Neuronal stem cell (in vitro differentiated cells): Measurements from ENCODE around the gene SUGCT.
"Not testable (repeated sequence)": the region's sequence is repeated elsewhere in the genome, so short reads cannot be mapped to it uniquely, and the experiment has no call there.

ENCODE experiments used
- DNase-seq: peaks from one replicate; pipeline ENCODE4 v3.0.0-alpha.2; 2013; ENCODE audit warnings: low spot score
- H2AFZ ChIP-seq: one replicate; pipeline ENCODE4 v1.6.1; 2013; ENCODE audit warnings: mild to moderate bottlenecking, low read length, inconsistent platforms
- H2AK5ac ChIP-seq: 2 replicates; pipeline ENCODE4 v1.6.1; 2013; ENCODE audit warnings: low read depth, mild to moderate bottlenecking, inconsistent platforms, low read length, moderate library complexity, mixed read lengths
- H2BK120ac ChIP-seq: 2 replicates; pipeline ENCODE4 v1.6.1; 2013; ENCODE audit warnings: low read depth, mild to moderate bottlenecking, inconsistent platforms, low read length, moderate library complexity, mixed read lengths
- H2BK12ac ChIP-seq: one replicate; pipeline ENCODE4 v1.6.1; 2013; ENCODE audit warnings: low read length, inconsistent platforms
- H2BK15ac ChIP-seq: 2 replicates; pipeline ENCODE4 v1.6.1; 2013; ENCODE audit warnings: mild to moderate bottlenecking, low read length, inconsistent platforms, mixed read lengths
- H2BK5ac ChIP-seq: one replicate; pipeline ENCODE4 v1.6.1; 2013; ENCODE audit warnings: inconsistent platforms, mild to moderate bottlenecking, low read length, moderate library complexity
- H3K14ac ChIP-seq: one replicate; pipeline ENCODE4 v1.6.1; 2013; ENCODE audit warnings: low read length, inconsistent platforms
- H3K18ac ChIP-seq: 2 replicates; pipeline ENCODE4 v1.6.1; 2013; ENCODE audit warnings: low read length, inconsistent platforms
- H3K23ac ChIP-seq: 2 replicates; pipeline ENCODE4 v1.6.1; 2013; ENCODE audit warnings: low read depth, mild to moderate bottlenecking, mixed read lengths, low read length, inconsistent platforms; ENCODE audit not compliant: poor library complexity
- H3K27ac ChIP-seq: replicated peaks from 3 replicates; pipeline ENCODE4 v1.5.1; 2013; ENCODE audit warnings: low read length, inconsistent platforms
- H3K27me3 ChIP-seq, 3 experiments: 2 replicates each; pipeline ENCODE4 v1.6.1; 2013; ENCODE audit warnings: low read length in 3 of 3, mild to moderate bottlenecking in 2 of 3, inconsistent platforms in 1 of 3, low read depth in 1 of 3, mixed read lengths in 1 of 3, moderate library complexity in 1 of 3; ENCODE audit not compliant: control insufficient read depth in 3 of 3, insufficient read depth in 3 of 3
- H3K36me3 ChIP-seq, 2 donors: replicated peaks in 1 of 2; 2 replicates each; pipeline ENCODE4 v1.6.1; 2013; ENCODE audit warnings: low read length in 2 of 2; ENCODE audit not compliant: control insufficient read depth in 2 of 2, insufficient read depth in 2 of 2
- H3K4ac ChIP-seq: 2 replicates; pipeline ENCODE4 v1.6.1; 2013; ENCODE audit warnings: inconsistent platforms, mild to moderate bottlenecking, low read length, moderate library complexity
- H3K4me1 ChIP-seq, 2 donors: 1 replicate in 1 of 2; 2 replicates in 1 of 2; pipeline ENCODE4 v1.6.1; 2013; ENCODE audit warnings: low read length in 2 of 2, low read depth in 1 of 2; ENCODE audit not compliant: control insufficient read depth in 2 of 2, insufficient read depth in 1 of 2
- H3K4me2 ChIP-seq: one replicate; pipeline ENCODE4 v1.6.1; 2013; ENCODE audit warnings: mild to moderate bottlenecking, low read length, inconsistent platforms; ENCODE audit not compliant: insufficient read depth, poor library complexity, severe bottlenecking
- H3K4me3 ChIP-seq, 2 donors: 2 replicates each; pipeline ENCODE4 v1.5.1; 2013; ENCODE audit warnings: low read length in 2 of 2, mild to moderate bottlenecking in 2 of 2, inconsistent platforms in 1 of 2, moderate library complexity in 1 of 2
- H3K79me1 ChIP-seq: one replicate; pipeline ENCODE4 v1.6.1; 2013; ENCODE audit warnings: low read depth, mild to moderate bottlenecking, inconsistent platforms, low read length, moderate library complexity
- H3K9ac ChIP-seq: one replicate; pipeline ENCODE4 v1.6.1; 2013; ENCODE audit warnings: mild to moderate bottlenecking, low read depth, low read length, inconsistent platforms; ENCODE audit not compliant: poor library complexity
- H3K9me3 ChIP-seq, 2 donors: replicated peaks in 1 of 2; 2 replicates each; pipeline versions ENCODE3 to v1.6.1; 2013; ENCODE audit warnings: low read length in 2 of 2, mild to moderate bottlenecking in 2 of 2, inconsistent platforms in 1 of 2, low read depth in 1 of 2, mixed read lengths in 1 of 2, moderate library complexity in 1 of 2; ENCODE audit not compliant: control insufficient read depth in 2 of 2, insufficient read depth in 1 of 2
- H4K8ac ChIP-seq: one replicate; pipeline ENCODE4 v1.6.1; 2013; ENCODE audit warnings: low read depth, mild to moderate bottlenecking, inconsistent platforms, low read length, moderate library complexity
- H4K91ac ChIP-seq: one replicate; pipeline ENCODE4 v1.6.1; 2013; ENCODE audit warnings: low read length, low read depth, mild to moderate bottlenecking, inconsistent platforms; ENCODE audit not compliant: poor library complexity
- WGBS, 2 donors: extraction: QIAGEN DNeasy Blood & Tissue Kit; methylation state at CpG; one replicate each; pipeline ENCODE4 v1.1.7; 2013; ENCODE audit warnings: missing lambda C conversion rate in 2 of 2, mixed read lengths in 1 of 2; ENCODE audit not compliant: insufficient read length in 2 of 2, insufficient replicate concordance in 1 of 2; ENCODE audit errors: extremely low coverage in 2 of 2; 5-methylcytosine and 5-hydroxymethylcytosine counted together

The SUGCT gene

DNA sequence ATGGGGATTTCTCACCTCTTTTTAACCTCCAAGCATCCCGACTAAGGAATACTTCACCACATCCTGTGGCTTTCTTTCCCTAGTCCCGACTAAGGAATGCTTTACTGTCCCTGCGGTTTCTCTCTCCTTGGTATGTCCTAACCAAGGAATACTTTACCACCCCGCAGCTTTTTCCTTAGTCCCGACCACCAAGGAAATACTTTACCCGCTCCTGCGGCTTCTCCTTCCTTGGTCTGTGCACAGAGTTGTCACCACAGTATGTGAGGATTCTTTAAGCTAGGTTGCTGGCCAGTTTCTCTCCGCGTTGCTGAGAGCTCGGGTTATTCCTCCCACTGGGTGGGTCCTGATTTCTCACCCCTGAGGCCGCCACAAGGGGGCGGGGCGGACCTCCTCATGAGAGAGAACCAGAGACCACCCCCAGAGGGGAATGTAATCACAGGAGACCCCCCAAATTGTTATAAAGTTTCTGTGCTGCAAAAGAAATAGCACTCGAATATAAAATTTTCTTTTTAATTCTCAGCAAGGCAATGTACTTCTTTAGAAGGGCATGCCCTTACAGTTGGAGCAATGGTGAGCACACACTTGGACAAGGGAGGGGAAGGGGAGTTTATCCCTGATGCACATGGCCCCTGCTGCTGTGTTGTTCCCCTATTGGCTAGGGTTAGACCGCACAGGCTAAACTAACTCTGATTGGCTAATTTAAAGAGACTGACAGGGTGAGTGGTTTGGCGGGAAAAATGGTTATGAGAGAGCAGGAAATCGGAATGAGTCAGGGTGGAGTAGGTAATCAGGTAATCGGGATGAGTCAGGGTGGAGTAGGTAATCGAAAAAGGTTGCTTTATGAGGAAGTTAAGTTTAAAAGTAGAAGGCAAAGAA lies 12.8 kb downstream of the SUGCT start:
- no peak overlapping the region for H3K23ac ChIP-seq
- H2AK5ac ChIP-seq = no peak overlapping the region
- peak overlapping the region; percentile 1 for H3K14ac ChIP-seq
- no peak overlapping the region for H3K27ac ChIP-seq
- no peak overlapping the region for H2BK5ac ChIP-seq
- no peaks in the 10 kb centered on the region for H3K9me3 ChIP-seq
- H3K36me3 ChIP-seq = no peaks in the 10 kb centered on the region
- no peak overlapping the region for H3K4me3 ChIP-seq
- no CpG with 5 or more reads among the region's 19 CpGs for WGBS, 2 donors
- no peak overlapping the region for H4K8ac ChIP-seq
- no peaks in the 10 kb centered on the region for H3K27me3 ChIP-seq
- DNase-seq = no peak
- no peak overlapping the region for H2BK120ac ChIP-seq
- H3K9ac ChIP-seq = no peak overlapping the region
- no peak overlapping the region for H2AFZ ChIP-seq
- no peak overlapping the region for H3K4me2 ChIP-seq
- H3K79me1 ChIP-seq = no peaks in the 10 kb centered on the region
- no peak overlapping the region for H3K4ac ChIP-seq
- no peak overlapping the region for H2BK15ac ChIP-seq
- no peak overlapping the region for H3K18ac ChIP-seq
- H4K91ac ChIP-seq = no peak overlapping the region
- no peaks in the 10 kb centered on the region for H3K4me1 ChIP-seq
- no peak overlapping the region for H2BK12ac ChIP-seq

- H3K36me3 ChIP-seq, H2BK15ac ChIP-seq, H2AFZ ChIP-seq, H3K23ac ChIP-seq, H3K27me3 ChIP-seq, H4K91ac ChIP-seq, H3K9me3 ChIP-seq, H3K4me2 ChIP-seq, H3K18ac ChIP-seq, H2BK12ac ChIP-seq, H3K79me1 ChIP-seq, H4K8ac ChIP-seq, H2BK120ac ChIP-seq, H2BK5ac ChIP-seq, H3K9ac ChIP-seq, H3K4ac ChIP-seq, H3K4me3 ChIP-seq, H3K4me1 ChIP-seq, H3K27ac ChIP-seq, H3K14ac ChIP-seq, H2AK5ac ChIP-seq, DNase-seq: not testable (repeated sequence)
- WGBS, 2 donors = no CpG with 5 or more reads among the region's 7 CpGs
These were observed 13.4 kb downstream of the SUGCT start for GRCh38 chr7:40148247-40148580.

DNA sequence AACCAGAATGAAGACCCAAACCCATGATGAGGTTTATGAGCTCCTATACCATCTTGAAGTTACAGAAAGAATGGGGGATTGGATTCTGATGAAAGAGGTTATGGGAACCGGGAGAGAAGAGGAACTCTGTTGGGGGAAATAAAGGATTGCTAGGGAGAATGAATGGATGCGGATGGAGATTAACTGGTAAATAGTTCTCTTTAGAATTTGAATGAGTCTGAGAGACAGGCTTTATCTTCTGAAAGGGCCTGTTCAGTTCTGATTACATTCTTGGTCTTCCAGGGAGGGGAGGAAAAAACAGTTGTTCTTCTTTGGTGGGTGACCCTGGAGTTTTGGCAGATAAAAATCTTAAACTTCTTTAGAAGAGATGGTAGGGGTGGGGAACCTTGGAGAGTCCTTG lies 13.9 kb downstream of the SUGCT start:
- no peak overlapping the region for H2BK12ac ChIP-seq
- no peak overlapping the region for H2BK5ac ChIP-seq
- H3K4me3 ChIP-seq = no peak overlapping the region
- no peak overlapping the region for H3K14ac ChIP-seq
- H3K4me2 ChIP-seq = no peak overlapping the region
- no peak overlapping the region for H3K27ac ChIP-seq
- H3K4ac ChIP-seq = no peak overlapping the region
- H2BK120ac ChIP-seq = no peak overlapping the region
- H3K36me3 ChIP-seq = no peaks in the 10 kb centered on the region
- no CpG with 5 or more reads among the region's 2 CpGs for WGBS, 2 donors
- no peaks in the 10 kb centered on the region for H3K27me3 ChIP-seq
- no peak for DNase-seq
- no peak overlapping the region for H2AFZ ChIP-seq
- H3K79me1 ChIP-seq = no peaks in the 10 kb centered on the region
- H3K4me1 ChIP-seq = no peaks in the 10 kb centered on the region
- H4K91ac ChIP-seq = no peak overlapping the region
- no peak overlapping the region for H2AK5ac ChIP-seq
- no peak overlapping the region for H3K9ac ChIP-seq
- H3K23ac ChIP-seq = no peak overlapping the region
- H3K18ac ChIP-seq = no peak overlapping the region
- H2BK15ac ChIP-seq = no peak overlapping the region
- H4K8ac ChIP-seq = no peak overlapping the region
- H3K9me3 ChIP-seq = no peaks in the 10 kb centered on the region

- Histone ChIP-seq H2BK5ac (no peak overlapping the region), H3K4me2 (no peak overlapping the region), H2BK12ac (no peak overlapping the region), H3K23ac (no peak overlapping the region), H3K79me1 (no peaks in the 10 kb centered on the region), H3K18ac (no peak overlapping the region), H3K4me1 (no peaks in the 10 kb centered on the region), H2AK5ac (no peak overlapping the region), H3K4ac (no peak overlapping the region), H3K14ac (no peak overlapping the region), H3K36me3 (no peaks in the 10 kb centered on the region), H2BK15ac (no peak overlapping the region), H3K9ac (no peak overlapping the region), H4K91ac (no peak overlapping the region), H2BK120ac (no peak overlapping the region), H2AFZ (no peak overlapping the region), H4K8ac (no peak overlapping the region), H3K4me3 (no peak overlapping the region), H3K27me3 (no peaks in the 10 kb centered on the region), H3K27ac (no peak overlapping the region), H3K9me3 (no peaks in the 10 kb centered on the region)
- no CpG with 5 or more reads among the region's 1 CpG for WGBS, 2 donors
- DNase-seq = no peak
These were observed 16.7 kb downstream of the SUGCT start for GRCh38 chr7:40151504-40151903.
